Osteoblast (primary cell): Measurements from ENCODE around the gene VENTX. TPM values are rescaled to one million over a fixed set of nuclear protein-coding genes. Genes with fewer than 3 reads are reported as not detected.

Experiments
- DNase-seq: peaks from one replicate; pipeline ENCODE4 v3.0.0; 2011; ENCODE audit warnings: low spot score, mixed read lengths; ENCODE audit not compliant: insufficient read length; ENCODE audit errors: missing footprints
- H2AFZ ChIP-seq: 2 replicates; pipeline ENCODE4 v1.6.0; 2011; ENCODE audit warnings: mild to moderate bottlenecking, low read length
- H3K27ac ChIP-seq: 2 replicates; pipeline ENCODE4 v1.5.1; 2011; ENCODE audit warnings: mild to moderate bottlenecking, low read depth, low read length, moderate library complexity
- H3K27me3 ChIP-seq: 2 replicates; pipeline ENCODE4 v1.6.0; 2012; ENCODE audit warnings: mild to moderate bottlenecking, control low read depth, inconsistent platforms, low read length, moderate library complexity; ENCODE audit not compliant: insufficient read depth
- H3K36me3 ChIP-seq: 2 replicates; pipeline ENCODE4 v1.5.1; 2011; ENCODE audit warnings: mild to moderate bottlenecking, low read length, control low read depth, moderate library complexity; ENCODE audit not compliant: insufficient read depth
- H3K4me1 ChIP-seq: 2 replicates; pipeline ENCODE4 v1.5.1; 2011; ENCODE audit warnings: mild to moderate bottlenecking, low read length, control low read depth, moderate library complexity; ENCODE audit not compliant: insufficient read depth
- H3K4me2 ChIP-seq: 2 replicates; pipeline ENCODE4 v1.6.0; 2011; ENCODE audit warnings: mild to moderate bottlenecking, low read length; ENCODE audit not compliant: insufficient read depth
- H3K4me3 ChIP-seq: fragments of 200-600 bp; sonication (generic); 3 replicates; pipeline ENCODE4 v1.5.1; 2012; ENCODE audit warnings: mild to moderate bottlenecking, low read length, inconsistent platforms; ENCODE audit not compliant: insufficient read depth
- H3K79me2 ChIP-seq: 2 replicates; pipeline ENCODE4 v1.6.0; 2012; ENCODE audit warnings: mild to moderate bottlenecking, low read length, control low read depth, inconsistent platforms; ENCODE audit not compliant: insufficient read depth
- H3K9me3 ChIP-seq: 2 replicates; pipeline ENCODE4 v1.5.1; 2011; ENCODE audit warnings: low read depth, low read length, control low read depth
- H4K20me1 ChIP-seq: 2 replicates; pipeline ENCODE4 v1.6.0; 2012; ENCODE audit warnings: mild to moderate bottlenecking, low read length, control low read depth; ENCODE audit not compliant: insufficient read depth
- CTCF ChIP-seq: IDR thresholded peaks from 2 replicates; pipeline ENCODE4 v1.5.1; 2011; ENCODE audit warnings: mild to moderate bottlenecking, low read depth, low read length, moderate library complexity; ENCODE audit errors: extremely low read depth
- total RNA-seq: library from RNA; depleted of rRNA; stranded (reverse); fragments of >200 nt; gene quantifications from 2 replicates; pipeline ENCODE4 v1.2.3, GENCODE V29; 2012

The VENTX gene
- total RNA-seq, 1 donor, result not detected

GRCh38 chr10:133245439-133246235, 8.0 kb downstream of the VENTX start:
- Histone ChIP-seq H2AFZ (no peak overlapping the region), H3K4me2 (no peak overlapping the region), H3K4me1 (no peaks in the 10 kb centered on the region), H3K27ac (no peak overlapping the region), H4K20me1 (no peaks in the 10 kb centered on the region), H3K36me3 (no peaks in the 10 kb centered on the region), H3K27me3 (peaks cover 65% of the 10 kb centered on the region), H3K79me2 (no peaks in the 10 kb centered on the region), H3K4me3 (no peak overlapping the region), H3K9me3 (no peaks in the 10 kb centered on the region)
- DNase-seq, result no peak
- no peak for TF ChIP-seq CTCF

- no peaks in the 10 kb centered on the region for H3K4me1 ChIP-seq
- no peak for DNase-seq
- H2AFZ ChIP-seq, result no peak overlapping the region
- no peak for TF ChIP-seq CTCF
- no peaks in the 10 kb centered on the region for H3K79me2 ChIP-seq
- H3K4me3 ChIP-seq, result no peak overlapping the region
- peaks cover 63% of the 10 kb centered on the region for H3K27me3 ChIP-seq
- H3K4me2 ChIP-seq, result no peak overlapping the region
- H3K9me3 ChIP-seq, result no peaks in the 10 kb centered on the region
- H3K27ac ChIP-seq, result no peak overlapping the region
- no peaks in the 10 kb centered on the region for H4K20me1 ChIP-seq
- H3K36me3 ChIP-seq, result no peaks in the 10 kb centered on the region
Measured at GRCh38 chr10:133246236-133246626, 8.6 kb downstream of the VENTX start.

- H3K27me3 ChIP-seq, result peaks cover 50% of the 10 kb centered on the region
- H3K4me2 ChIP-seq, result no peak overlapping the region
- no peaks in the 10 kb centered on the region for H3K79me2 ChIP-seq
- no peaks in the 10 kb centered on the region for H3K36me3 ChIP-seq
- no peak for DNase-seq
- no peak overlapping the region for H2AFZ ChIP-seq
- no peaks in the 10 kb centered on the region for H3K4me1 ChIP-seq
- H3K4me3 ChIP-seq, result no peak overlapping the region
- H4K20me1 ChIP-seq, result no peaks in the 10 kb centered on the region
- H3K27ac ChIP-seq, result no peak overlapping the region
- TF ChIP-seq CTCF, result no peak
- no peaks in the 10 kb centered on the region for H3K9me3 ChIP-seq
Measured at GRCh38 chr10:133247681-133248333, 10.2 kb downstream of the VENTX start.

GRCh38 chr10:133248334-133248715, 10.7 kb downstream of the VENTX start:
- Histone ChIP-seq H3K36me3 (no peaks in the 10 kb centered on the region), H3K4me3 (no peak overlapping the region), H3K4me1 (no peaks in the 10 kb centered on the region), H4K20me1 (no peaks in the 10 kb centered on the region), H3K4me2 (no peak overlapping the region), H3K27ac (no peak overlapping the region), H3K9me3 (no peaks in the 10 kb centered on the region), H3K27me3 (peaks cover 47% of the 10 kb centered on the region), H3K79me2 (no peaks in the 10 kb centered on the region), H2AFZ (no peak overlapping the region)
- DNase-seq, result no peak
- no peak for TF ChIP-seq CTCF
